Stimulated activated CD4-positive, alpha-beta T cell treated with anti-CD3 and anti-CD28 coated beads, Interleukin-1b, Interleukin-23, amount 100 ng/mL, for 24 hours (primary cell): ENCODE results near the gene IMMP2L.
"Not testable (repeated sequence)": the region's sequence is repeated elsewhere in the genome, so short reads cannot be mapped to it uniquely, and the experiment has no call there.

Source experiments
- DNase-seq, 4 experiments: peaks; one replicate each; pipeline ENCODE4 v3.0.0-alpha.2; 2020; ENCODE audit warnings: low read depth in 4 of 4, low spot score in 1 of 4

Gene IMMP2L

DNA sequence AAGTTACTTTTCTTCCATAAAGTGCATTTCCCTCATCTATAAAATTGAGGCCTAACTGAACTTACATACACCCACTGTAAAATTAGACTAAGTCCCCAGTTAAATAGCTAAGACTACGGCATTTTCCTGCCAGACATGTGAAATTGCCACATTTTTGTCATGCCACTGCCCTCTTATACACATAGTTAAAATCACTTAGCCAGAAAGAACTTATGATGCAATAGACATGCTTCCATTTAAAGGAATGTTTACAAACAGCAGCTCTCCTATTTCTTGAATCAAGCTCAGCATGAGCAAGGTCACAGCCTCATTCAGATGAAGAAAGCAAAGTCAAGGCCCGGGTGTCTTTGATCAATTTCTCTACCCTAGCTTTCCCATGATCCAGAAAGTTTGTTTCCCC lies 295.7 kb downstream of the IMMP2L start:
- no peak for DNase-seq

DNA sequence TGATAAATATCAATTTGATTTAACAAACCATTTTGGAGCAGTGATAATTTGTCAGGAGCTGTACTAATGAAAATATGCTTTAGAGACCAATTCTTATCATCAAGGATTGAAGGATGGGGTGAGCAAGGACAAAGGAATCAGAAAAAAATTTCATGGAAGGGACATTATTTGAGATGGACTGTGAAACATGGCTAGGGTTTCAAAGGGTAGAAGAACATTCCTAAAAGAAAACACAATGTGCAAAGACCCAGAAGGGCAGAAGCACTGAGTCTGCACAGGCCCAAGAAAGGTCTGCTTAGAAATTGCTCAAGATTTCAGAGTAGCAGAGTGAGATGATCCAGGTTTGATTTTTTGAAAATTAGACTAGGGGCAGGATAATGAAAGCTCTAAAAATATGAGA lies 296.9 kb downstream of the IMMP2L start:
- DNase-seq, result no peak

DNA sequence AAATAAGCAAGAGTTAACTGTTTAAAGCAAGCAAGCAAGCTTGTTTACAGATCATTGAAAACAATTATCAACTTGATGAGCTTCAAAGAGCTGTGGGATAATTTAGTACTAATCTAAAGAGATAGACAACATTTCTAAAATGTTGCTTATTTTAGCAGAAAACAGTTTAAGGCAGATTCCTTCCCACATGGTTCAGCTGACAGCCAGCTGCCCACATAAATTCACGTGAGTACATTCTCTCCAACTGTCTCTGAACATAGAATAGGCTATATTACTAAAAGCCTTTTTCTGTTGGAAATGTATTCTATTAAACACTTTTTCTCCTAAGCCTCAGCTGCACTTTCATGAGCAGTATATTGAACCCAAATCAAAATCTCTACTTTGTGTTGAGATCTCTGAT lies 297.3 kb downstream of the IMMP2L start:
- DNase-seq, result no peak

DNA sequence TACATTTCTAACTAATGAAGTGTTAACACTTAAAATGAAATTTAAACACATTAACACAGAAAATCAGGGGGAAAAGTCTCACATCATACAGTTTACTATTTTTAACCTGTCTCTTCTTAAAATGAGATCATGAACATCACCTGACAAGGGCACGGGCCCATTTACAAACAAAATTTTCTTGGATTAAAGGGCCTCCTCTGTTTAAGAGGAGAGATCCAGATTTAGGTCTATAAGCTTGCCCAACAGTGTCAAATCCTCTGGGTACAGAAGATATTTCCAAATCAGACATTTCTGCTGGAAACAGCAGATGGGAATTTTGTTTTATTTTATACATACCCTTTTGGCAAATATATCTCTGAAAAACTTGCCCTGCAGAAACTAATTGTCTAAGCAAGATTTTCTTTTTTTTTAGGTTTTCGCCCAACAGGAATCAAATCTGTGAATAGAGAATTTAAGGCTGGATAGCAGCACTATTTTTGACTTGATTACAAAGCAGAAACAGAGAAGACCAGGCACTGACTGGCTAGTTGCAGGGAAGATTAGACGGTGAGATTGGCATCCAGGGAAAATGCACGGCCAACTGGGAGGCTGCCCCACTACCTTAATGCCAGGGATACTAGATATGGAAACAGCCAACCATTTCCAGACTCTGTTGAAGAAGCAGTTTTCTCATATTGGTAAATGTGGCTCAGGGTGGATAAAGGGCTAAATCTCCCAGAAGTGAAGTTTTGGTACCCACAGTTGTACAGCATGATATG lies 298.0 kb downstream of the IMMP2L start:
- no peak for DNase-seq

DNA sequence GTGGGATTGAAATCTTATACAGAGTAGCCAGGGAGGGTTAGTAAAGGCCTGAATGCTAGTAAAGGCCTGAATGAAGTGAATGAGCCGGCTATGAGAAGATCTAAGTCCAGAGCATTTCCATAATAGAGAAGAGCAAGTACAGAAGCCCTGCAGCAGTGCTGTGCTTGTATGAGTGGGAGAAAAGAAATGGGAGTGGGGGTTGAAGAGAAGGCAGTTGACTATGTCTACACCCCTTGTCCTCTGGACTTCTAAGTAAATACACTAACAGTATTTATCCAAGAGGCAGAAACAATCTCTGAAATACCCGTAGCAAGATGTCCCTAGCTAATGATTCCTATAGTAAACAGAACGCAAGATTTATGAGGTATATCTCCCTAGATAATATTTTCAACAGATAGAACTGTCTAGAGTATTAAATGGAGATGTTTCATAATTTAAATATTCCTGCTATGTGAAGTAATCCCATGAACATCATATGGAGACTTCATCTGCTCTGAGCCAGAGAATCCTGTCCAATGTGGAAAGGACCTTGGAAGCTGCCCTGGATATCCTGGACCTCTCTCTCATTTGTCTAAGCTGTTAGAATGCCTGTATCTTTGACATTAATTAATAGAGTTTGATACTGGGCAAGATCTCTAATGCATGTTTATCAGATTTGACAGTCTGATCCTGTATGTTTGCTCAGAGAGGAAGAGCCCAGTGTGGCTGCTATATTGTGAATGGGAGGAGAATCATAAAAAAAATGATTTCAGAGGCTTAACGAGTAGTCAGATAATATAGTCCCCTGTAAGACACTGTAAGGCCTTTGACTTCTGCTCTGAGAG lies 299.8 kb downstream of the IMMP2L start:
- DNase-seq, result no peak

DNA sequence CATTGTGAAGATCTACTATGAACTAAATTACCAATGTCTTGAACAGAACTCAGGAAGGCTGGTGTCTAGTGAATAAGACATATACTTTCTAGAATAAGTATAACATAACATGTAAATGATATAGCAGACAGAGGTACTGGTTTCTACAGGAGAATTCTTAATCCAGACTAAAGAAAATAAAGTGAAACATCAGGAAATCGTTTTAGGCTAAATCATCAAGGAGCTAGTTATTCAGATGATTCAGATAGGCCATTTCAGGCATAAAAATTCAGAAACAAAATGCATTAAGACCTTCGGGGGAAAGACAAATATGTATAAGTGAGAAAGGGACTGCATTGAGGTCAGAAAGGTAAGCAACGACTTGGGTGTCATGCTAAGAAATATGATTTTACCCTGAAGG lies 300.8 kb downstream of the IMMP2L start:
- no peak for DNase-seq

DNA sequence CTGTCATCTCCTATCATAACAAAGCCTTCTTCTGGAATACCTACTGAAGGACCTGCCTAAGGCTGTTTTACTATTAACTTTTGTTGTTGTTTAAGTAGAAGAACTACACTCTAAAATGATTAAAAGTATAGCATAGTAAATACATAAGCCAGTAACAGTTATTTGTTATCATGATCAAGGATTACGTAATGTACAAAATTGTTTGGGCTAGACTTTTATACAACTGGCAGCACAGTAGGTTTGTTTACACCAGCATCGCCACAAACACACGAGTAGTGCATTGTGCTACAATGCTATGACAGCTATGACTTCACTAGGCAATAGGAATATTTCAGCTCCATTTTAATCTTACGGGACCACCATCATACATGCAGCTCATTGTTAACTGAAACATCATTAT lies 302.3 kb downstream of the IMMP2L start:
- no peak for DNase-seq

DNA sequence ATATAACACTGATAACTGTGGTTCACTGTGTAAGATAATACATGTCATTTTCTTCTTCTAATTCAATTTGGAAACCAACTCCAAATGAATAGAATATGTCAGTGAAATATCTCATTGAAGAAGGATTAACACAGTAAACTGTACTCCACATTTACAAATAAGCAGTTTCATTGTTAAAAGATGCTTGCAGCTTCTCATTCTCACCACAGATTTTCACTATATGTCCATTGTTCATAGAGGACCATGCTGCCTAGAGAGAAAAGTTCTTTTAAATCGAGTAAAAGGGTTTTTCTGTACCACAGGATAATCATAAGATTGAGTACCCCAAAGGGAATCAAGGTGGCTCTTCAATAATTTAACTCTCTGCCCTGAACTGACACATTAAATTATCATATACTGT lies 305.9 kb downstream of the IMMP2L start:
- DNase-seq, result no peak

DNA sequence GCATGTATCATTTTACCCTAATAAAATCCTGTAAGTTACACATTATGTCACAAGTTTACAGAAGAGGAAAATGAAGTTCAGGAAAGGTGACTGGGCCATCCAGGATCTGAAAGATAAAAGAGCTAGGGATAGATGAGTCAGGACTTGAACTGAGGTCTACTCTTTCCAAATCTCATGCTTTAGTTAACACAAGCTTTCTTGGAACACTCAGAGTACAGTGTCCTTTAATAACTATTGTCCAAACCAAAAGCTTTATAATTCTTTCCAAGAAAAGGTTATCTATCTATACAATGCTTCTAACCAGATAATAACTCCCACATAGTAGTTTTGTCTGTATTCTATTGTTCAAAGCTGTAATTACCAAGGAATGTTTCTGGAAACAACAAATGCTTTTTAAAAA lies 306.7 kb downstream of the IMMP2L start:
- DNase-seq, result no peak

DNA sequence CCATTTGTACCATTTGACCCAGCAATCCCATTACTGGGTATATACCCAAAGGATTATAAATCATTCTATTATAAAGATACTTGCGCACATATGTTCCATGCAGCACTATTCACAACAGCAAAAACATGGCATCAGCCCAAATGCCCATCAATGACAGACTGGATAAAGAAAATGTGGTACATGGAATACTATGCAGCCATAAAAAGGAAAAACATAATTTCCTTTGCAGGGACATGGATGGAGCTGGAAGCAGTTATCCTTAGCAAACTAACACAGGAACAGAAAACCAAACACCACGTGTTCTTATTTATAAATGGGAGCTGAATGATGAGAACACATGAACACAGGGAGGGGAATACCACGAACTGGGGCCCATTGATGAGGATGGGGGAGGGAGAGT lies 310.9 kb downstream of the IMMP2L start:
- DNase-seq, result not testable (repeated sequence)

DNA sequence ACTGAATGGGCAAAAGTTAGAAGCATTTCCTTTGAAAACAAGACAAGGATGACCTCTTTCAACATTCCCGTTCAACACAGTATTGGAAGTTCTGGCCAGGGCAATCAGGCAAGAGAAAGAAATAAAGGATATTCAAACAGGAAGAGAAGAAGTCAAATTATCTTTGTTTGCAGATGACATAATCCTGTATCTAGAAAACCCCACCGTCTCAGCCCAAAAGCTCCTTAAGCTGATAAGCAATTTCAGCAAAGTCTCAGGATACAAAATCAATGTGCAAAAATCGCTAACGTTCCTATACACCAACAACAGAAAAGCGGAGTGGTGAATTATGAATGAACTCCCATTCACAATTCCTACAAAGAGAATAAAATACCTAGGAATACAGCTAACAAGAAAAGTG lies 312.5 kb downstream of the IMMP2L start:
- DNase-seq, result not testable (repeated sequence)

DNA sequence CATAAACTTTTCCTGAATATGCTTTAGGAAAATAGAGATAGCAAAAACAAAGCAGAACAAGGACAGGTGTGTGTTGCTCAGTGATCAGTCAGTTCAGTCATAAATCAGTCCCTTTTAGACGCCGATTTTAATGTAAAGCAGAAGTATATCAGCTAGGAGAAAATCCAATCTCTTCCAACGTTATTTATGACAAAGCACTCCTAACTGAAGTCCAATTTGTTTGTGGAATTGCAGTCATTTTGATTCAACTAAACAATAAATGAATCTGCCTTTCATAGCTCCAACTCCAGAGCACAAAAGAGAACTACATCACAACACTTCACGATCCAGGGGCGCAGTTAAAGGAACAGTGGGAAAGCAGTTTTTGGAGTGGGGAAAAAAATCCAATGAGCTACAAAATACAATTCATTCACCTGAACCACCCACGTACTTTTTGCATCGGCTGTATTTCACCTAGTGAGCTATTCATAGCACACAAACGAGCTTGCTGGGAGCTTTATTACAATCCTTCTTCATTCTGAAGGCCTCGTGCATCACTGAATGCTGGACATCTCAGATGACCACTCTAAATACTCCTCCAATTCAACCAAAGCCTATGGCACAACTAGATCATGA lies 320.0 kb downstream of the IMMP2L start:
- no peak for DNase-seq

DNA sequence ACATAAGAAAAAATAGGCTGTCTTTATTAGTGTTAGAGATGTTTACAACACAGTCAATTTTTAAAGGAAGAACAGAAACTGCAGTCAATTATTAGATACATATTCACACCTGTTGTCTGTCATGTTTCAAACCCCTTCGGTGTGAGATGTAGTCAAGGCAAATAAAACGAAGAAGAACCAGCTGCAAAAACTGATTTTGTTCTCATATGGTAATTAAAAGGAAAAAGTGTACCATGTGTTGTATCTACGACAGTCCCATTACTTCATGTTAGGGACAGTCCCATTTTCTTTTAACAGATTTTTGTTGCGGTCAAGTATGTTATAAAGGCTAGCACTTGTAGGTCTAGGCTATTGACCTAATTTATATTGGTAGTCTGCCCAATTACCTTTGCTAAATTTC lies 321.9 kb downstream of the IMMP2L start:
- no peak for DNase-seq

DNA sequence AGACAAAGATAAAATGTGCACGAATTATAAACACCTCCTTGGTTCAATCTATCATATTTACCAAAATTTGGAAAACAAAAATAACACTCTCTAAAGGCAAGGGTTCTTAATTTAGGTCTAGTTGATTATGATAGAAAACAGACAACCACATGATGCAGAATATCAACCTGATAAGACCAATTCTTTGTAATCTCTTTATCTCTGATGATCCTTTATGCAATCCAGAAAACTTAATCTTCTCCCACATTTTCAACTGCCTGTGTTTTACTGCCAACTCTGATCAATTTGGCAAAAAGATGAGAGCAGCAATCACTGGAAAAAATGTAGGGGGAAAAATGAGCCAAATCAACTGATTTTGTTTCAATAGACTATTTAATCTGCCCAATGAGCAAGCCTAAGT lies 322.9 kb downstream of the IMMP2L start:
- DNase-seq, result no peak

DNA sequence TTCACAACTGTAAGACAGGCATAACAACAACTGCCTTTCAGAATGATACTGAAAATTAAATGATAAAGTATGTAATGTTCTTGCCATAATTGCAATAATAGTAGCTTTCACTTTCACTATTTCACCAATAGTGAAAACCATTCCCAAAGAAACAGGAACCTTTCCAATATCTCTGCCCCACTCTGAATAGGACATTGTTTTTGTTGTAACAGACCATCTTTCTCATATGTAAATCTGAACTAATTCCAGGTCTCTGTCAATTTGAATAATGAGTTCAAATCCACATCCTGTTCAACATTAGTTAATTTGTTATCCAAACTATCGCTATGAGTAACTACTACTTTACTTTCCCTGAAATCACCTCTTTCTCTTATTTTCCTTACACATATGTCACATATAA lies 323.4 kb downstream of the IMMP2L start:
- no peak for DNase-seq

DNA sequence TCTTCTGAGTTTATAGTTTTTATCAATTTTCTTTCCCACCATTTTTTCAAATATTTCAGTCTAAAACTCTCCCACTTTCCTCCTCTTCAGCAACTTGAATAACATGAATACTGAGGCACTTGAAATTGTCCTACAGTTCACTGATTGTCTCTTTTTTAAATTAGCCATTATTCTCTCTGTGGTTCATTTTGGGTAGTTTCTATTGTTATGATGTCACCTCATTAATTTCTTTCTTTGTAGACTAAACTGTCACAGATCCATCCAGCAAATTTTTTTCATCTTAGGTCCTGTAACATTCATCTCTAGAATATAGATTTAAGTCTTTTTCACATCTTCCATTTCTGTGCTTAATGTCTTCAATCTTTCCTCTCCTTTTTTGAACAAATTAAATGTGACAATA lies 326.6 kb downstream of the IMMP2L start:
- DNase-seq, result no peak

DNA sequence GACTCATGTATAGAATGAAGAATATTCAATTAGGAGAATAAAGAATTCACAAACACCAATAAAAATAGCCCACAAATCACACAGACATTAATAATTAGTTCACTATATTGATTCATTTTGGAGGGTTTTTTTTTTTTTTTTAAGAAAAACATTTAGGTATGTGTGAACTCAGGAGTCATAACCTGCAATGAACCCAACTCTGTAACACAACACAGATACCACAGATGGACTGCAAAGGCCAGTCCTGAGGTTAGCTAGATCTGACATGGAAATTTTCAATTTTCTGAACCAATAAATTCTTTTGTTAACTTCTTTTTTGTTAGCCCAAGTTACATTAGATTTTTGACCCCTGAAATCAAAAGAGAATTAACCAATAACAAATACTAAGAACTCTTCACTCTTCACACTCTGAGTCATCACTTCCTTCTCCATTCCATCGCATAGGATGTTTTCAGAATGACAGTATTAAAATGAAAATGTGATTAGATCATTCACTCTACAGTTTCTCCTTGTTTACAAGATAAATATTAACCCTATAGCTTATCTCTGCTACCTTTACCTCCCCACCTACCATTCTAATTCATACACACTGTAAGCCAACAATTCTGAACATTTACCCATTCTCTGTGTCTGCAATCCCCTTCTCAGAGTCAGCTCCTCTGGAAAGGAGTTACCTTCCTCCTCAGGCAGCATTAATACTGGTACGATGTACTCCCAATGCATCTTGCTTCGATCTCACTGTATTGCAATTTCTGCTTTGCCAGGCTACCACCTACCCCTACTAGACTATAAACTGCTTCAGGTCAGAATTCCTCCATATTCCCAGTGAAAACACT lies 329.8 kb downstream of the IMMP2L start:
- DNase-seq, result no peak

DNA sequence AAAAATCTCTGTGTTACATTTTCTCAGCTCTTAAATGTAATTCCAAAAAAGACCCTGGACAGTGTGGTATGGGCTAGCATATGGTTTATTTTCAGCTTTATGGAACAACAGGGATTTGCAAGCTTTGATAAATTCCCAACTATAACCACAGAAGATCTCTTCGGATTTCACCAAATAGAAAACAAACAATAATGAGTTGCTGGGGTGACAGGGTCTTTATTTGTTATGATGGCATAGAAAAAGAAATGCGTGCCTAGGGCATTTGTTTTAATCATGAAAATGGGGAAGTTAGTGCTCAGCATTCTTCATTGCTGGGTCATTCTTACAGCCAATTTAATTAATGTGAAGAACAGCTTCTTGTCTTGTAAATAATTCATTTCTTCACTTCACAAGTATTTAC lies 332.4 kb downstream of the IMMP2L start:
- DNase-seq, result no peak

DNA sequence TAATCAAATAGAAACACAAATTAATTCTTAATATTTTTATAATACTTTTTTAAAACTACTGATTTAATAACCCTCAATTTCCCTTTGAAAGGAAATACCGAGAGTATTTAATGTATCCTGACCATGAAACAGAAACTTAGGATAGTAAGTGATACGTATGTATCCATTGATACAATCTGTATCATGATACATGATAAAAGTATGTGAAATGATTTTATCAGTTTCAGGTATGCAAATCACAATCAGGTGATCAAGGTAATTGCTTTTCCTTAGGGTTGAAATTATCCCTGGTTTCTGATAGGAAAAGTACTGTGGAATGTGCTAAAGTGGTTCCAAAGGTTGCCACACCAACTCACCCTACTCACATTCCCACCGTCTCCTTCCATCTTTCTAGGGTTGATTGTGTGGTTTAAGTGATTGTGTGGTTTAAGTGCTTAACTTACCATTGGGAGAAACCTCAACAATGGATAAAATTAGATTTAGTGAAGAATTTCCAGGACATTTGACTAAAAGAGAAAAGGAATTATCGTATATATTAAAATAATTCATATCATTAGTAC lies 333.0 kb downstream of the IMMP2L start:
- no peak for DNase-seq

DNA sequence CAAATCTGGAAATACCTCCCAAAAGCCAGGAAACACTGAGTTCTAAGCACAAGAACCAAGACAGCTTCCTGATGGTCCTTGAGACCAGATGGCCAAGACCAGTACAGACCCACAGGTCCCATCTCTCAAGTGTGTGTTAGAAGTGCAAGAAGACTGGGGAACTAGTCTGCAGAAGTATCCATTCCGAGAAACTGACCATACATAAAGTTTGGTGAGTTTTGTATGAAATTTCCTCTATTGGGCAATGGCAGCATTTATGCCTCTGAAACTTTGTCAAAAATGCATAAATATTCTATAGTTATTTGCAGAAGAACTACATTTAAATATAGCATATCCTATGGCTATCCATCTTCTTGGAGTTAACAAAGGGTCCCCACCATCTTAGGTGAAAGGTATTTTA lies 333.9 kb downstream of the IMMP2L start:
- DNase-seq, result no peak

DNA sequence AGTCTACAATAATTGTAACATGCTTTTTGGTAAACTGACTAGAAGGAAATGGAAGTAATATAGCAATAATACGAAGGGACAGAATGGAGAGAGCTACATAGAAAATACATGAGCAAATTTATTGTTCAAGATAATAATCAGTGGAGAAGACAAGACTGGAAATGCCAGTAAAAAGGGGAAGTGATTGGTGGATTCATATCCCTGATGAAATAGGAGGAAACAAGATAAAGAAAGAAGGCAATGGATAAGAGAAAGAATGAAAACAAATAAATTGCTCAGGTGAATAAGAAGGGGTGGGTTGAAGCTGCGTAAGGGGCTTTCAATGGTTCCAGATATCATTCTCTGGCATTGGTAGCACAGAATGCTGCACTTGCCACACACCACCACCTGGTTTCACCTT lies 335.5 kb downstream of the IMMP2L start:
- DNase-seq, result no peak
